Measurements from ENCODE around the gene MIF.

- TF ChIP-seq CTCF (IDR thresholded peaks at IDR 0.05; ENCODE audit: extremely low read depth in 1 of 2, insufficient read depth in 1 of 2, low read depth in 1 of 2, low read length in 2 of 2) (peak; percentile 89), FOS (IDR thresholded peaks at IDR 0.05; ENCODE audit: borderline replicate concordance, insufficient read depth, low read length) (no peak), POLR2A (IDR thresholded peaks at IDR 0.05; ENCODE audit: low read depth, low read length) (peak; percentile 93), EZH2 (IDR thresholded peaks at IDR 0.05; ENCODE audit: borderline replicate concordance, low read depth, low read length, severe bottlenecking) (no peak), MYC (IDR thresholded peaks at IDR 0.05; ENCODE audit: low read depth, low read length) (no peak), POLR2AphosphoS5 (IDR thresholded peaks at IDR 0.05; ENCODE audit: insufficient read depth, low read depth, low read length) (peak; percentile 91), JUN (IDR thresholded peaks at IDR 0.05; ENCODE audit: borderline replicate concordance, insufficient read depth, insufficient read length, low read depth) (no peak), MAX (IDR thresholded peaks at IDR 0.05; ENCODE audit: insufficient read depth, insufficient read length) (no peak), GATA2 (IDR thresholded peaks at IDR 0.05; ENCODE audit: insufficient read depth, insufficient read length, low read depth, low read length) (no peak)
Measured at GRCh38 chr22:23893945-23894709, at the start of gene MIF.
